Activated CD4-positive, alpha-beta T cell treated with anti-CD3 and anti-CD28 coated beads, Interleukin-2, amount 50 U/mL, for 24 hours (primary cell): ENCODE measurements around the gene BORCS6.

Source experiments
- DNase-seq, 2 donors: peaks; one replicate each; pipeline ENCODE4 v3.0.0-alpha.2; 2020; ENCODE audit warnings: low read depth in 1 of 2, low spot score in 1 of 2

The BORCS6 gene

GRCh38 chr17:8143581-8144400 lies 46.2 kb downstream of the BORCS6 start:
- DNase-seq, result no peak

DNA sequence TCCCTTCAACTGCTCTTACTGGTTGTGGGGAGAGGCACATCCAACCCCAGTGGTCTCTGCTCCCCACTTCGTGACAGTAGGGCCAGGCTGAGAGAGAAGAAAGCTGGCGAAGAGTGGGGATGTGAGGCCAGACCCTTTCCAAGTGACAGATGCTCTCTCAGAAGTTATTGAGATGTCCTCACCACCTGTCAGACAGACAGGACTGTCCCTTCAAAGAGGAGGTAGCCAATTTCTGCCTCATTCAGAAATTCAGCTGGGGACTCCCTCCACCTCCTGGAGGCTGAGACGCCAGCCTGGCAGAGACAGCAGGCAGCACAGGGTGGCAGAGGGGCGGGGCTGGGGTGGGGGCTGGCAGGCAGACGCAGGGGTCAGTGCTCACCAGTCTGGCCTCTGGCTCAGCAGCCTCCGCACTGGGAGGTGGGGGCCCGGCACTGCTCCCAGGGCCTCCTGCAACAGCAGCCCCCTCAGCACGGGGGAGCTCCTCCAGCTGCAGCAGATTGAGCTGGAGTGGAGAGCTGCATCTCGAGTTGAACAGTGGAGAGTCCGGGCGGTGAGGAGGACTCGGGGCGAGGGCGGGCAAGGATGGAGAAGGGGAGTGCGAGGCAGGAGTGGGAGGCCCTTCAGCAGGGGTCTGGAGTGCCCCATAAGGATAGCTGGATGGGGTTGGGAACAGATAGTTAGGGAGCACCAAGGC lies 46.9 kb downstream of the BORCS6 start:
- DNase-seq, result no peak

GRCh38 chr17:8142158-8142886 lies 47.7 kb downstream of the BORCS6 start:
- no peak for DNase-seq

- no peak for DNase-seq
Observed at GRCh38 chr17:8141741-8142140, 48.2 kb downstream of the BORCS6 start.

GRCh38 chr17:8141045-8141444 lies 48.9 kb downstream of the BORCS6 start:
- DNase-seq, result no peak

GRCh38 chr17:8140065-8141029 lies 49.6 kb downstream of the BORCS6 start:
- no peak for DNase-seq

DNA sequence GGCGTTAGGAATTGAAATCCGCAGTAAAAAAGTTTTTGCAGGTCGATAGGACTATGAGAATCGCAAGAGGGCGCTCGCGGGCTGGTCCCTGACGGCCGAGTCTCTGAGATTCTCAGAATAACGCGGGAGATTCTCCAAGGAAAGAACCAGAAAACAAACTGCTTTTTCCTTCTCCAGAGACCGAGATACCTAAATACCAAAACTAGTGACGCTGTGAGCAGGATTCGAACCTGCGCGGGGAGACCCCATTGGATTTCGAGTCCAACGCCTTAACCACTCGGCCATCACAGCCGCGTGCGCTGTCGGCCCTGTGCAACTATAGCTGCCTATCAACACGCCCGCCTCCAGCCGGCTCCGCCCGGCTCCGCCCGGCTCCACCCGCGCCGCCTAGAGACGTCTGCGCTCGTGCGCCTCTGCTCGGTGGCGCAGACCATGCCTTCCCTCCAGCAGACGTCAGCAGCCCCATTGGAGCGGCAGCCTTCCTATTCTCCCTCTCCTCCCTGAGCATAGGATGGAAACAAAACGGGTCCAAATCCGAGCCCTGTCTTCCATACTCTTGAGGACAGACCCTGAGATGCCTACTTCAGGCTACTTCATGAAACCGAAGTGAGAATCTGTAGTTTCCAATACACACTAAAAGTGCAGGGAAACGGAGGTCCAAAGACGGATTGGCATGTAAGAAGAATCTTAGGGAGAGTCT lies 51.2 kb downstream of the BORCS6 start:
- DNase-seq, result peak; percentile 97 to 100

DNA sequence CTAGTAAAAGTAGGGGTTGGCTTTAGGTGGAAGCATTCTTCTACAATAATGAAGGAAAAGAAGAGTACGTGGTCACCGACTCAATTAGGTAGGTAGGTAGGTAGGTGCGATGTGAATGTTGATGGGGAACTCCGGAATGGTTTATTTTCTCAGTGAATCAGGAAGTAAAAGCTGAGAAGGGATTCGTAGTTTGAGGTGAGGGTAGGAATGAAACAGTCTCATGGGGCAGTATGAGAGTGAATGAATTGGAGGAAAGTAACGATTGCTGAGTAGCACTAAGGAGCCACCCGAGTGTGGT lies 51.7 kb downstream of the BORCS6 start:
- no peak for DNase-seq
